ENCODE measurements around the gene CACNA1E.

Gene CACNA1E

DNA sequence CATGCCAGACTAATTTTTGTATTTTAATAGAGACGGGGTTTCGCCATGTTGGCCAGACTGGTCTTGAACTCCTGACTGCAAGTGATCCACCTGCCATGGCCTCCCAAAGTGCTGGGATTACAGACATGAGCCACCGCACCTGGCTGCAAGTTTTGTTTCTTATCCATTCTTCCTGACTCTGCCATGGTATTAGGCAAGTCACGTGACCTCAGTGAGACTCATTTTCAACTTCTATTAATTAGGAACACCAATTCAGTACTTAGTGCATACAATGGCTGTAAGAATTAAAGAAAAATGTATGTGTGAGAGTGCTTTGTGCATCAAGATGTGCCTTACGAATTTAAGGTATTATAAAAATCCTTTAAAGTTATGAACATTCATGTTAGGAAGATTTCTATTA lies 111.2 kb downstream of the CACNA1E start:
- no peak for DNase-seq (ENCODE audit: low spot score)
- TF ChIP-seq, protein P1, sequence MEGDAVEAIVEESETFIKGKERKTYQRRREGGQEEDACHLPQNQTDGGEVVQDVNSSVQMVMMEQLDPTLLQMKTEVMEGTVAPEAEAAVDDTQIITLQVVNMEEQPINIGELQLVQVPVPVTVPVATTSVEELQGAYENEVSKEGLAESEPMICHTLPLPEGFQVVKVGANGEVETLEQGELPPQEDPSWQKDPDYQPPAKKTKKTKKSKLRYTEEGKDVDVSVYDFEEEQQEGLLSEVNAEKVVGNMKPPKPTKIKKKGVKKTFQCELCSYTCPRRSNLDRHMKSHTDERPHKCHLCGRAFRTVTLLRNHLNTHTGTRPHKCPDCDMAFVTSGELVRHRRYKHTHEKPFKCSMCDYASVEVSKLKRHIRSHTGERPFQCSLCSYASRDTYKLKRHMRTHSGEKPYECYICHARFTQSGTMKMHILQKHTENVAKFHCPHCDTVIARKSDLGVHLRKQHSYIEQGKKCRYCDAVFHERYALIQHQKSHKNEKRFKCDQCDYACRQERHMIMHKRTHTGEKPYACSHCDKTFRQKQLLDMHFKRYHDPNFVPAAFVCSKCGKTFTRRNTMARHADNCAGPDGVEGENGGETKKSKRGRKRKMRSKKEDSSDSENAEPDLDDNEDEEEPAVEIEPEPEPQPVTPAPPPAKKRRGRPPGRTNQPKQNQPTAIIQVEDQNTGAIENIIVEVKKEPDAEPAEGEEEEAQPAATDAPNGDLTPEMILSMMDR (IDR thresholded peaks at IDR 0.05; ENCODE audit: extremely low read depth, missing control alignments): no peak

DNA sequence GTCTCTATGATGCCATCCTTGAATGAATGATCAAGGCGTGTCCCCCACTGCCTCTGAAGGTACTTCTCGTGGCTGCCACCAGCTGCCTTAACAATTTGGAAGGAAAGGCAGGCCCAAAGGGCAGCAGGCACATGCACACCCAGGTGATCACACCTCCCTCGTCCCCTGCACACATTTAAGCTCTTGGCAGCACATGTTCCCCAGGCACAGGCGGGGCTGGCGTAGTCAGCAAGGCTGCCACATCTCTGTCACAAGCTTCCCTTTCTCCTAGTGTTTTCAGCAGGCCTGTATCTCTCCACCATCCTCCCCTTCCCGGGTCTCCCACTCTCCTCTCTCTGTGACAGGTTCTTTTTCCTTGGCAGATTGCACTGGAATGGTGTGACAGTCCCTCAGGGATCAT lies 111.9 kb downstream of the CACNA1E start:
- no peak for DNase-seq (ENCODE audit: low spot score)
- TF ChIP-seq, protein P1 (IDR thresholded peaks at IDR 0.05; ENCODE audit: extremely low read depth, missing control alignments): no peak

DNA sequence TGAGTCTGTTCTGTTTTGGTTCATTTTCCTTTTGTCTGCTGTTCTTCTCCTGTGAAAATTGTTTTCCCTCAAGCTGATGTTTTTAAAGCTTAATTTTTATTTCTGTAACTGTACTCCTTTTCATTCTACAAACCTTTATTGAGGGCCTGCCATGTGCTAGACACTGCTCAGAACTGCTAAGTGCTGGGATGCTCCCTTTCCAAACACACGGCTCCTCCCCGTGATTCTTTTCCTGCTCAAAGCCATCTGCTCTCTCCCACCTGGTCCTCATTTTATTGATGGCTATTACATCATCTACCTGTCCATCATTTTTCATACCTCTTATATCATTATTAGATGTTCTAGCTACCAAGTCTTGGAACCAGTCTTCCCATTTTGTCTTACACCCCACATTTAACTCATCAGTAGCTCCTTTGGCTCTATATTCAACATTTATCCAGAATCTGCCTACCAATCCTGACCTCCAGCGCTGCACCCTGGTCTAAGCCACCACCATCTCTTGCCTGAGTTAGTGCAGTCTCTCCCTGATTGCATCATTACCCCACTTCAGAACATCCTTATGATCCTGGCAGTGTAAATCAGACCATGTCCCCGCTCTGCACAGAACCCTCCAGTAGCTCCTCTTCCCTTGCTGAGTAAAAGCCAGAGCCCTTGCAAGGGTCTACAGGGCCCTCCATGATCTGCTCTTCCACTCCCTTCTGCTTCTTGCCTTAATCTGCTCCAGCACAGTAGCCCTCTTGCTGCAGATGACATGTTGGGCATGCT lies 118.1 kb downstream of the CACNA1E start:
- TF ChIP-seq, protein P1 (IDR thresholded peaks at IDR 0.05; ENCODE audit: extremely low read depth, missing control alignments): no peak
- no peak for DNase-seq (ENCODE audit: low spot score)

DNA sequence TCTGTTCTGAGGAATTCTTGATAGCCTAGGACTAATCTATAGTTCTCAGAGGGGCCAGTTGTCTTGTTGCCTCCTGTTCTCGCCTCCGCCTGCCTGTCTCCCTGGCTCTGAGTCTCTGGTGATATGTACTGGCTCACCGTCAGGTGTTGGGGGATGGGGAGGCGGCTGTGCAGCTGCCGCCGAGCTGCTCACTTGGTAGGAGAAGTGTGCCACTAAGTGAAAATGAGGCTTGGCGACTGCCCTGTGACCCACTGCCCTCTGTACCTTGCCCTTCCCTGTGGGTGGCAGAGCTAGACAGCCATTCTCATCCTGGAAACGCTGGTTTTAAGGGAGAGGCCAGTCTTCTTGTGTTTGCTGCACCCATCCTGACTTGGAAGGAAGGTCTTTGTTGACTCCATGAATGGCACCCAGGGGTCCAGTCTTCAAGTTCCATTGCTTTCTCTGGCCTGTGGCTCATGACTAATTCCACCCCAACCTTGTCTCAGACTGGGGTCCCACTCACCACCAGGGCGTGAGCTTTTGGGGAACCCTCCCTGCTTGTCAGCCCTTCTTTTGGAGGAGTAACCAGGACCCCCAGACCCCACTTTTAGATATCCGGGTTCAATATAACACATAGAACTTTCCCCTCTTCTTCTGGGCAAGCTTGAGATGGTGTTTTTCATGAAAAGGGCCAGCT lies 120.6 kb downstream of the CACNA1E start:
- TF ChIP-seq, protein P1 (IDR thresholded peaks at IDR 0.05; ENCODE audit: extremely low read depth, missing control alignments): no peak
- DNase-seq (ENCODE audit: low spot score): no peak

DNA sequence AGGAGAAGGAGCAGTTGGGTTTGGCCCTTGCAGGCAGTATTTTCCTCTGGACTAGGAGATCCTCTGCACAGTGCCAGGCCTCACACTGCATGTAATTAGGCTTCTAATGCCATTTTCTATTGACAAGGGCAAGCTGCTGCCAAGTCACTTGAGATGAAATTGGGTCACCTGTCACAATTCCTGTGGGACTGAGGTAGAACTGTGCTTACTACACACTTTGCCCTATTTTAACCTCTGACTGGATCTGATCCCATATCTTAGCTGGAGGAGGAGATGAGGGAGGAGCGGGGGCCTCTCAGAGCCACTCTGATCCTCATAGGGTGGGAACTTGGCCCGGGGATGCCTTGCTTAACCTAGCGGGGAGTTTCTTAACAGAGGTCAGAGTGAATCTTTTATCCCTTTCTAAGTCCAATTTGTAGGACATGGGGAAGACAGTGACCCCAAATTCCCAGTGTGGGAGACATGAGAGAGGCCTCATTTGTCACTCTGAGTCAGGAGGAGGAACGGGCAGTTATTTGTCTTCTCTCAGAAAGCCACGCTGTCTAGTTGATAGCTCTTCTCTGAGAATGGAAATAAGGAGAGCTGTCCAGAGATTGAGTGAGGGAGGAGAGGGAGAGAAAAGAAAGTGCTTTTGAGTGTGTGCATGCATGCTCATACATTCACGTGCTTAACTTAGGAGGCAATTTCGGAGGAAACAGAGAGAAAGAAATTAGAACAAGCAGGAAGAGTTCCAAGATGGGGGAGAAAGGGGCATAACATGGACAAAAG lies 121.3 kb downstream of the CACNA1E start:
- TF ChIP-seq, protein P1 (IDR thresholded peaks at IDR 0.05; ENCODE audit: extremely low read depth, missing control alignments): no peak
- DNase-seq (ENCODE audit: low spot score): no peak

DNA sequence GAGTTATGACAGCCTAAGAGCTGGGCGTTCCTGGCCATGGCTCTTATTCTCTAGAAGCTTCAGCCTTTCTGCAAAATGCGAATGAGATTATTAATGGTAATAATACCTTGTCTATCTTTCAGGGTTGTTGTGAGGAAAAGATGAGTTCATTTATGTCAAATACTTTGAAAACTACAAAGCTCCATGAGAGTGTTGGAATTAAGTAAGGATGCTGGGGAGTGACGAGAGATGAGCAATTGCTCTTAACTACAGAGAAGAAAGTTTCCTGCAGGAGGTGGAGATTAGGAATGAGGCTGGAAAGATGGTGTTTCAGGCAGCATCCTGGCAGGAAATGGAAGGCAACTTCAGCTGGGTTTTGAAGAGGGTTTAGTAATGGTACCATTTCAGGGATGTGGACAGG lies 124.2 kb downstream of the CACNA1E start:
- DNase-seq (ENCODE audit: low spot score): no peak
- TF ChIP-seq, protein P1 (IDR thresholded peaks at IDR 0.05; ENCODE audit: extremely low read depth, missing control alignments): no peak

DNA sequence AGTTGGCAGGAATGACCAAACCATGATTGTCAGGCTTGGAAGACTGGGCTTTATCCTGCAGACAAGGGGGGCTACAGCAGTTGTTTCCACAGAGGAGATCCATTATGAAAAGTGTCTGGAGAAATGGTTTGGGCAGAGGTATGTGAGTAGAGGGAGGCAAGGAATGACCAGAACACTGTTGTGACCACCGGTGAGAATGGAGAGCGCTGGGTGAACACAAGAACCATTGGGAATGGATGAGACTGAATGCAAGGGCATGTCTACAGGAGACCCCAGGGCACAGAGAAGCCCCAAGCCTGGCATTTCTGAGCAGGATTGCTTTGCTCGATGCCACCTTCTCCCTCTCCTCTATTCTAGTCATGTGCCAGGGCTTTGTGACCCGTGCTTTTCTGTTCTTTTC lies 125.1 kb downstream of the CACNA1E start:
- TF ChIP-seq, protein P1 (IDR thresholded peaks at IDR 0.05; ENCODE audit: extremely low read depth, missing control alignments): no peak
- no peak for DNase-seq (ENCODE audit: low spot score)
